ENCODE data around the gene WDR36.

Gene WDR36

GRCh38 chr5:111119856-111120255 is 27.7 kb downstream of the WDR36 start:
- H3K4me2 ChIP-seq (ENCODE audit: low read length): no peak overlapping the region
- H3K4me3 ChIP-seq (ENCODE audit: low read length): no peak overlapping the region
- no peak overlapping the region for H3K9ac ChIP-seq (ENCODE audit: low read length)
- no peak for TF ChIP-seq CTCF (IDR thresholded peaks at IDR 0.05; ENCODE audit: low read depth, low read length)
- no peak for TF ChIP-seq EZH2phosphoT487 (IDR thresholded peaks at IDR 0.05; ENCODE audit: low read depth)
- H3K27me3 ChIP-seq (ENCODE audit: low read depth, low read length): no peaks in the 10 kb centered on the region
- no peaks in the 10 kb centered on the region for H3K79me2 ChIP-seq (ENCODE audit: low read length)
- no peaks in the 10 kb centered on the region for H4K20me1 ChIP-seq (ENCODE audit: insufficient read depth, low read length)
- no peak overlapping the region for H2AFZ ChIP-seq (ENCODE audit: low read depth, low read length)
- H3K9me3 ChIP-seq (ENCODE audit: insufficient read depth, low read length): no peaks in the 10 kb centered on the region
- H3K36me3 ChIP-seq (replicated peaks; ENCODE audit: low read depth, low read length): peaks cover 48% of the 10 kb centered on the region
- no peak overlapping the region for H3K27ac ChIP-seq (ENCODE audit: low read length)
- 0 out of 2 replicates have a peak, but pooled peaks cover 1% of the 10 kb centered on the region for H3K4me1 ChIP-seq (ENCODE audit: low read length)

DNA sequence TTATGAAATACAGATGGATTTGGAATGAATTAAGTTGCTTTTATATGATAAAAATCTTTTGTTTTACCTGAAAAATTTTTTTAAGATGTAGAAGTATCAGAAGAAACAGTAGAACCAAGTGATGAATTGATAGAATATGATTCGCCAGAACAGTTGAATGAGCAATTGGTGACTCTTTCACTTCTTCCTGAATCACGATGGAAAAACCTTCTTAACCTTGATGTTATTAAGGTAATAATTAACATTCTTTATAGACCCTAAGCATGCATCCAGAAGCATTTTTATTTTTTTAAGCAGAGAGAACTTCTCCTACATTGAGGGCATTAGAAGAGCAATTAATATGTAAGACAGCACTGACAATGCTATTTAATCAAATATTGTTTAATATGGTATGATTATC is 28.8 kb downstream of the WDR36 start:
- Histone ChIP-seq H3K4me3 (ENCODE audit: low read length) (no peak overlapping the region), H3K36me3 (replicated peaks; ENCODE audit: low read depth, low read length) (peaks cover 48% of the 10 kb centered on the region), H3K27me3 (ENCODE audit: low read depth, low read length) (no peaks in the 10 kb centered on the region), H3K4me2 (ENCODE audit: low read length) (no peak overlapping the region), H3K9ac (ENCODE audit: low read length) (no peak overlapping the region), H2AFZ (ENCODE audit: low read depth, low read length) (no peak overlapping the region), H4K20me1 (ENCODE audit: insufficient read depth, low read length) (no peaks in the 10 kb centered on the region), H3K79me2 (ENCODE audit: low read length) (no peaks in the 10 kb centered on the region), H3K4me1 (ENCODE audit: low read length) (no peaks in the 10 kb centered on the region), H3K9me3 (ENCODE audit: insufficient read depth, low read length) (no peaks in the 10 kb centered on the region), H3K27ac (ENCODE audit: low read length) (no peak overlapping the region)
- TF ChIP-seq EZH2phosphoT487 (IDR thresholded peaks at IDR 0.05; ENCODE audit: low read depth) (no peak), CTCF (IDR thresholded peaks at IDR 0.05; ENCODE audit: low read depth, low read length) (no peak)

GRCh38 chr5:111121926-111122325 is 29.8 kb downstream of the WDR36 start:
- Histone ChIP-seq H3K4me1 (ENCODE audit: low read length) (no peaks in the 10 kb centered on the region), H4K20me1 (ENCODE audit: insufficient read depth, low read length) (no peaks in the 10 kb centered on the region), H3K27ac (ENCODE audit: low read length) (no peak overlapping the region), H3K36me3 (replicated peaks; ENCODE audit: low read depth, low read length) (peaks cover 47% of the 10 kb centered on the region), H3K79me2 (ENCODE audit: low read length) (no peaks in the 10 kb centered on the region), H3K9ac (ENCODE audit: low read length) (no peak overlapping the region), H3K4me3 (ENCODE audit: low read length) (no peak overlapping the region), H3K4me2 (ENCODE audit: low read length) (no peak overlapping the region), H3K27me3 (ENCODE audit: low read depth, low read length) (no peaks in the 10 kb centered on the region), H2AFZ (ENCODE audit: low read depth, low read length) (no peak overlapping the region), H3K9me3 (ENCODE audit: insufficient read depth, low read length) (no peaks in the 10 kb centered on the region)
- TF ChIP-seq EZH2phosphoT487 (IDR thresholded peaks at IDR 0.05; ENCODE audit: low read depth) (no peak), CTCF (IDR thresholded peaks at IDR 0.05; ENCODE audit: low read depth, low read length) (no peak)

DNA sequence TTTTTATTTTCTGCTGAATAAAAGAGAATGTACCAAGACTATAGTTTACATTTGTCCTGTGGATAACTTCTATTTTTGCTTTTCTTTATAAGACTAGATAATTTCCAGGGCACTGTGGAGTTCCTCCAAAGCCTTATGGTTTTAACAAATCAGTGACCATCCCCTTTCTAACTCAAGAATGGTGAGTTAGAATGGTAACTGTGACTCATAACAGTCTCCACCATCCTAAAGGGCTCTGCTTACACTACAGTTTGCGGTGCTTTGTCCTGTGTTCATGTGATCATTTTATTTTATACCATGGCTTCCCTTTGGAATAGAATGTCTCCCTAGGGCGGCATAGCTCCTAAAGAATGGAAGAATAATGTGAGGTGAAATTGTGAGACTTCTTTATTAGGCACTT is 30.2 kb downstream of the WDR36 start:
- Histone ChIP-seq H2AFZ (ENCODE audit: low read depth, low read length) (no peak overlapping the region), H3K4me3 (ENCODE audit: low read length) (no peak overlapping the region), H3K36me3 (replicated peaks; ENCODE audit: low read depth, low read length) (peaks cover 50% of the 10 kb centered on the region), H3K9me3 (ENCODE audit: insufficient read depth, low read length) (no peaks in the 10 kb centered on the region), H3K9ac (ENCODE audit: low read length) (no peak overlapping the region), H3K27ac (ENCODE audit: low read length) (no peak overlapping the region), H3K4me1 (ENCODE audit: low read length) (no peaks in the 10 kb centered on the region), H3K27me3 (ENCODE audit: low read depth, low read length) (no peaks in the 10 kb centered on the region), H4K20me1 (ENCODE audit: insufficient read depth, low read length) (no peaks in the 10 kb centered on the region), H3K4me2 (ENCODE audit: low read length) (no peak overlapping the region), H3K79me2 (ENCODE audit: low read length) (no peaks in the 10 kb centered on the region)
- TF ChIP-seq EZH2phosphoT487 (IDR thresholded peaks at IDR 0.05; ENCODE audit: low read depth) (no peak), CTCF (IDR thresholded peaks at IDR 0.05; ENCODE audit: low read depth, low read length) (no peak)

Measured in OCI-LY3 (cell line).